Measurements from ENCODE around the gene BCAS1. TPM values are rescaled to one million over a fixed set of nuclear protein-coding genes. Genes with fewer than 3 reads are reported as not detected.

BCAS1 gene
- total and polyA plus RNA-seq, 10 donors: 0.23 to 1.3 (median 0.55) TPM; not detected in 2

- Histone ChIP-seq H3K4me3 (no peak overlapping the region), H3K9me3 (no peaks in the 10 kb centered on the region), H3K4me1 (peaks cover 0 to 6% (median 0%) of the 10 kb centered on the region in 6 donors), H3K27me3 (replicated peaks in 1 of 7) (no peaks in the 10 kb centered on the region), H3K27ac (no peak overlapping the region), H3K36me3 (no peaks in the 10 kb centered on the region)
- DNase-seq: no peak
- intact Hi-C loops (cut with DNase I; ENCODE audit: low total_unique reads): no loop called here
- TF ChIP-seq POLR2A (IDR thresholded peaks at IDR 0.05) (no peak), CTCF (IDR thresholded peaks at IDR 0.05 in 8 of 11, conservative IDR thresholded peaks at IDR 0.05 in 3 of 11) (no peak), POLR2AphosphoS5 (IDR thresholded peaks at IDR 0.05) (no peak)
- WGBS, 5 donors: 79 to 92% (median 90%) methylated on average over 6 of the region's 6 CpGs
Observed at GRCh38 chr20:54059691-54060364, 10.6 kb downstream of the BCAS1 start.

GRCh38 chr20:54058420-54059139 lies 11.8 kb downstream of the BCAS1 start:
- Histone ChIP-seq H3K4me1 (peaks cover 0 to 5% (median 0%) of the 10 kb centered on the region in 6 donors), H3K36me3 (no peaks in the 10 kb centered on the region), H3K4me3 (no peak overlapping the region), H3K9me3 (no peaks in the 10 kb centered on the region), H3K27me3 (replicated peaks in 1 of 7) (no peaks in the 10 kb centered on the region), H3K27ac (no peak overlapping the region)
- no peak for TF ChIP-seq POLR2A (IDR thresholded peaks at IDR 0.05)
- no peak for TF ChIP-seq POLR2AphosphoS5 (IDR thresholded peaks at IDR 0.05)
- 73 to 80% (median 74%) methylated on average over 16 of the region's 16 CpGs for WGBS, 5 donors
- intact Hi-C loops (cut with DNase I; ENCODE audit: low total_unique reads): no loop called here
- no peak for DNase-seq

GRCh38 chr20:54056762-54057639 lies 13.4 kb downstream of the BCAS1 start:
- TF ChIP-seq CTCF (IDR thresholded peaks at IDR 0.05 in 8 of 11, conservative IDR thresholded peaks at IDR 0.05 in 3 of 11) (no peak), POLR2A (IDR thresholded peaks at IDR 0.05) (no peak), POLR2AphosphoS5 (IDR thresholded peaks at IDR 0.05) (no peak)
- Histone ChIP-seq H3K4me1 (no peaks in the 10 kb centered on the region), H3K9me3 (no peaks in the 10 kb centered on the region), H3K27me3 (replicated peaks in 1 of 7) (no peaks in the 10 kb centered on the region), H3K27ac (no peak overlapping the region), H3K36me3 (no peaks in the 10 kb centered on the region), H3K4me3 (no peak overlapping the region)
- intact Hi-C loops (cut with DNase I; ENCODE audit: low total_unique reads): no loop called here
- 80 to 91% (median 86%) methylated on average over 3 of the region's 3 CpGs for whole genome bisulfite sequencing, 5 donors
- DNase-seq: no peak

- WGBS, 5 donors: 84 to 89% (median 87%) methylated on average over 5 of the region's 5 CpGs
- Histone ChIP-seq H3K4me3 (no peak overlapping the region), H3K4me1 (no peaks in the 10 kb centered on the region), H3K36me3 (no peaks in the 10 kb centered on the region), H3K27ac (no peak overlapping the region), H3K27me3 (replicated peaks in 1 of 7) (no peaks in the 10 kb centered on the region), H3K9me3 (no peaks in the 10 kb centered on the region)
- no peak for DNase-seq
- TF ChIP-seq POLR2AphosphoS5 (IDR thresholded peaks at IDR 0.05) (no peak), POLR2A (IDR thresholded peaks at IDR 0.05) (no peak), CTCF (IDR thresholded peaks at IDR 0.05 in 8 of 11, conservative IDR thresholded peaks at IDR 0.05 in 3 of 11) (no peak)
- intact Hi-C loops (cut with DNase I; ENCODE audit: low total_unique reads): no loop called here
Observed at GRCh38 chr20:54054516-54054915, 15.9 kb downstream of the BCAS1 start.
